HG02870 (cell line): ENCODE results near the gene CDH22.

Experiments used
- ATAC-seq: cut with Tn5 transposase; IDR thresholded peaks from one replicate; pipeline ENCODE4 v1.9.1; 2021; ENCODE audit warnings: mild to moderate bottlenecking, moderate library complexity; ENCODE audit not compliant: unreplicated experiment

The CDH22 gene

GRCh38 chr20:46308258-46309157 lies at the start of gene CDH22:
TSS of gene CDH22 (minus strand) at chr20:46308498. CDS start at chr20:46251294, 57,204 bp downstream.
- no peak for ATAC-seq

GRCh38 chr20:46357030-46357514 lies 48.8 kb upstream of the CDH22 start:
- ATAC-seq = no peak

GRCh38 chr20:46356195-46357029 lies 48.1 kb upstream of the CDH22 start:
- no peak for ATAC-seq

- no peak for ATAC-seq
Observed at GRCh38 chr20:46355778-46356177, 47.5 kb upstream of the CDH22 start.

- no peak for ATAC-seq
Observed at GRCh38 chr20:46354920-46355654, 46.8 kb upstream of the CDH22 start.

- no peak for ATAC-seq
Observed at GRCh38 chr20:46354207-46354555, 45.9 kb upstream of the CDH22 start.

- no peak for ATAC-seq
Observed at GRCh38 chr20:46353500-46354206, 45.4 kb upstream of the CDH22 start.

- ATAC-seq = no peak
Observed at GRCh38 chr20:46352370-46352938, 44.2 kb upstream of the CDH22 start.

GRCh38 chr20:46351357-46352058 lies 43.2 kb upstream of the CDH22 start:
- ATAC-seq = no peak

- no peak for ATAC-seq
Observed at GRCh38 chr20:46350986-46351267, 42.6 kb upstream of the CDH22 start.

- ATAC-seq = peak; percentile 59
Observed at GRCh38 chr20:46350201-46350985, 42.1 kb upstream of the CDH22 start.

GRCh38 chr20:46349742-46350056 lies 41.4 kb upstream of the CDH22 start:
- ATAC-seq = no peak

GRCh38 chr20:46349035-46349741 lies 40.9 kb upstream of the CDH22 start:
- ATAC-seq = no peak

GRCh38 chr20:46347841-46348803 lies 39.8 kb upstream of the CDH22 start:
- no peak for ATAC-seq

GRCh38 chr20:46346770-46347169 lies 38.5 kb upstream of the CDH22 start:
- ATAC-seq = no peak

- ATAC-seq = no peak
Observed at GRCh38 chr20:46344488-46345162, 36.3 kb upstream of the CDH22 start.

GRCh38 chr20:46343975-46344357 lies 35.7 kb upstream of the CDH22 start:
- no peak for ATAC-seq
